Astrocyte (in vitro differentiated cells and primary cell): ENCODE results near the gene LARP6.

Source experiments
- CTCF ChIP-seq: IDR thresholded peaks from 2 replicates; pipeline ENCODE4 v1.5.1; 2011; ENCODE audit warnings: low read depth, mild to moderate bottlenecking, inconsistent platforms, low read length, moderate library complexity; ENCODE audit not compliant: insufficient read depth
- EZH2 ChIP-seq: IDR thresholded peaks from 2 replicates; pipeline ENCODE4 v1.6.1; 2012; ENCODE audit warnings: mild to moderate bottlenecking, low read length, inconsistent platforms; ENCODE audit not compliant: insufficient read depth

GRCh38 chr15:70827721-70828120 lies 26.2 kb downstream of the LARP6 start:
- TF ChIP-seq CTCF (no peak), EZH2 (no peak)
